Measurements from ENCODE around the gene STK4. TPM values are rescaled to one million over a fixed set of nuclear protein-coding genes. Genes with fewer than 3 reads are reported as not detected.

The STK4 gene
- total RNA-seq, 1 experiment from 2014 or later = 74.7 TPM

DNA sequence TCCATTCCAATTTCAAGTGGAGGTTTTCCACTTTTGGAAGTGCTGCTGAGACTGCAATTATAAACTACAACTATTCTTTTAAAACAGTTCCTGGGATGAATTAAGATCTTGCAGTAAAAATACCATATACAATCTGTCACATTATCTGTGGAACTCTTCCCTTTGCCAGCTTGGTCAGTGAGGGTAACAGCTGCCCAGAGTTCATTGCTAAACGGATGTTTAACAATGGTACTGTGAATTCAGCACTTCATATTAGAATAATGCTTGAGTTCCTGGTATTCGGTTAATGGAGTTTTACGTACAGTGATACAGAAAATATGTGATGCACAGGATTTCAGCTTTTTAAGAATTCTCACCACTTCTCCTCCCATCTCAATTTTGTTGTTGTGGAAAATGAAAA lies 83.1 kb downstream of the STK4 start:
- Mint-ChIP-seq H3K36me3 (ENCODE audit: insufficient read depth, unreplicated experiment) (peaks cover 13% of the 10 kb centered on the region), H3K27ac (ENCODE audit: unreplicated experiment) (no peak overlapping the region), H3K9me3 (ENCODE audit: unreplicated experiment) (no peaks in the 10 kb centered on the region), H3K4me1 (ENCODE audit: low read depth, unreplicated experiment) (no peaks in the 10 kb centered on the region), H3K4me3 (ENCODE audit: unreplicated experiment) (no peak overlapping the region), H3K27me3 (ENCODE audit: insufficient read depth, unreplicated experiment) (no peaks in the 10 kb centered on the region)
- DNase-seq = no peak
- CTCF ChIA-PET = interaction anchor here (1.0 to 1.3 kb wide), 3 partner anchors 38 to 101 kb away, joined by 3 read pairs; no protein-coding TSS in a partner anchor
- no peaks in the 10 kb centered on the region for H3K27me3 ChIP-seq (replicated peaks; ENCODE audit: control insufficient read depth, insufficient read depth, low read length)
- no peak overlapping the region for H3K4me3 ChIP-seq (ENCODE audit: low read depth, low read length)
- POLR2A ChIA-PET = no interaction called here
- TF ChIP-seq, protein P1, sequence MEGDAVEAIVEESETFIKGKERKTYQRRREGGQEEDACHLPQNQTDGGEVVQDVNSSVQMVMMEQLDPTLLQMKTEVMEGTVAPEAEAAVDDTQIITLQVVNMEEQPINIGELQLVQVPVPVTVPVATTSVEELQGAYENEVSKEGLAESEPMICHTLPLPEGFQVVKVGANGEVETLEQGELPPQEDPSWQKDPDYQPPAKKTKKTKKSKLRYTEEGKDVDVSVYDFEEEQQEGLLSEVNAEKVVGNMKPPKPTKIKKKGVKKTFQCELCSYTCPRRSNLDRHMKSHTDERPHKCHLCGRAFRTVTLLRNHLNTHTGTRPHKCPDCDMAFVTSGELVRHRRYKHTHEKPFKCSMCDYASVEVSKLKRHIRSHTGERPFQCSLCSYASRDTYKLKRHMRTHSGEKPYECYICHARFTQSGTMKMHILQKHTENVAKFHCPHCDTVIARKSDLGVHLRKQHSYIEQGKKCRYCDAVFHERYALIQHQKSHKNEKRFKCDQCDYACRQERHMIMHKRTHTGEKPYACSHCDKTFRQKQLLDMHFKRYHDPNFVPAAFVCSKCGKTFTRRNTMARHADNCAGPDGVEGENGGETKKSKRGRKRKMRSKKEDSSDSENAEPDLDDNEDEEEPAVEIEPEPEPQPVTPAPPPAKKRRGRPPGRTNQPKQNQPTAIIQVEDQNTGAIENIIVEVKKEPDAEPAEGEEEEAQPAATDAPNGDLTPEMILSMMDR (IDR thresholded peaks at IDR 0.05; ENCODE audit: insufficient read depth in 1 of 2, low read depth in 1 of 2, low read length in 1 of 2, severe bottlenecking in 1 of 2, unreplicated experiment in 1 of 2) = no peak
- intact Hi-C loops (cut with micrococcal nuclease; ENCODE audit: unreplicated experiment) = no loop called here
- no TSS peak for BruUV-seq (replicated peaks)
- H3K4me1 ChIP-seq = no peaks in the 10 kb centered on the region
- no peaks in the 10 kb centered on the region for H3K36me3 ChIP-seq (ENCODE audit: control insufficient read depth, insufficient read depth, low read length)
- no peaks in the 10 kb centered on the region for H3K9me3 ChIP-seq

DNA sequence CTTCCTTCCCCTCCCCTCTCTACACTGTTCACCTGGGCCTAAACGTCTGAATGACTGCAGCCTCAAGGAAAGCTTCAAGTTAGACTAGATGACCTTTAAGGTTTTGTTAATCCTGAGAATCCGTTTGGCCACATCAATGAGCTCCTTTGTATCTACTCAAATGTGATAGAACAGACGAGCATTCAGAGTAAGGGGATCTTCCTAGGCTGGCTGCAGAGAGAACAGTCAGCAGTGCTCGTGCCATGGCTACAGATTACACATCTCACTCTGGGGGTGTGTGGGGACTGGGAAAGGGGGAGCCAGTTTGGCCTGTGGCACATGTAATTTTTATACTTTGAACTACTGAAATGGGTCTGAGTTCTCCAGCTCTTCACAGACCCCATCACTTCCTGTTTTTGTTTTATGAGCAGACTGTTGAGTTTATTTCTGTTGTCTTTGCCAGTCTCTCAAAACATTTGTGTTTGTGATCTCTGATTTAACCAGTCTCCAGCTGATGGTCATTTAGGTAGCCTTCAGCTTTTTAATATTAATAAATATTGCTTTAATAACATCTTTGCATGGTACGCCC lies 83.7 kb downstream of the STK4 start:
- TF ChIP-seq, protein P1 (IDR thresholded peaks at IDR 0.05; ENCODE audit: insufficient read depth in 1 of 2, low read depth in 1 of 2, low read length in 1 of 2, severe bottlenecking in 1 of 2, unreplicated experiment in 1 of 2) = no peak
- H3K4me3 Mint-ChIP-seq (ENCODE audit: unreplicated experiment) = no peak overlapping the region
- H3K9me3 Mint-ChIP-seq (ENCODE audit: unreplicated experiment) = no peaks in the 10 kb centered on the region
- H3K27ac Mint-ChIP-seq (ENCODE audit: unreplicated experiment) = no peak overlapping the region
- no peak for DNase-seq
- H3K27me3 Mint-ChIP-seq (ENCODE audit: insufficient read depth, unreplicated experiment) = no peaks in the 10 kb centered on the region
- peaks cover 16% of the 10 kb centered on the region for H3K36me3 Mint-ChIP-seq (ENCODE audit: insufficient read depth, unreplicated experiment)
- Histone ChIP-seq H3K27me3 (replicated peaks; ENCODE audit: control insufficient read depth, insufficient read depth, low read length) (no peaks in the 10 kb centered on the region), H3K9me3 (no peaks in the 10 kb centered on the region), H3K4me3 (ENCODE audit: low read depth, low read length) (no peak overlapping the region), H3K36me3 (ENCODE audit: control insufficient read depth, insufficient read depth, low read length) (no peaks in the 10 kb centered on the region), H3K4me1 (no peaks in the 10 kb centered on the region)
- ChIA-PET POLR2A (no interaction called here), CTCF (interaction anchor here (1.0 to 1.3 kb wide), 5 partner anchors 39 to 101 kb away, joined by 3 read pairs; no protein-coding TSS in a partner anchor)
- no TSS peak for BruUV-seq (replicated peaks)
- H3K4me1 Mint-ChIP-seq (ENCODE audit: low read depth, unreplicated experiment) = no peaks in the 10 kb centered on the region
- intact Hi-C loops (cut with micrococcal nuclease; ENCODE audit: unreplicated experiment) = no loop called here

DNA sequence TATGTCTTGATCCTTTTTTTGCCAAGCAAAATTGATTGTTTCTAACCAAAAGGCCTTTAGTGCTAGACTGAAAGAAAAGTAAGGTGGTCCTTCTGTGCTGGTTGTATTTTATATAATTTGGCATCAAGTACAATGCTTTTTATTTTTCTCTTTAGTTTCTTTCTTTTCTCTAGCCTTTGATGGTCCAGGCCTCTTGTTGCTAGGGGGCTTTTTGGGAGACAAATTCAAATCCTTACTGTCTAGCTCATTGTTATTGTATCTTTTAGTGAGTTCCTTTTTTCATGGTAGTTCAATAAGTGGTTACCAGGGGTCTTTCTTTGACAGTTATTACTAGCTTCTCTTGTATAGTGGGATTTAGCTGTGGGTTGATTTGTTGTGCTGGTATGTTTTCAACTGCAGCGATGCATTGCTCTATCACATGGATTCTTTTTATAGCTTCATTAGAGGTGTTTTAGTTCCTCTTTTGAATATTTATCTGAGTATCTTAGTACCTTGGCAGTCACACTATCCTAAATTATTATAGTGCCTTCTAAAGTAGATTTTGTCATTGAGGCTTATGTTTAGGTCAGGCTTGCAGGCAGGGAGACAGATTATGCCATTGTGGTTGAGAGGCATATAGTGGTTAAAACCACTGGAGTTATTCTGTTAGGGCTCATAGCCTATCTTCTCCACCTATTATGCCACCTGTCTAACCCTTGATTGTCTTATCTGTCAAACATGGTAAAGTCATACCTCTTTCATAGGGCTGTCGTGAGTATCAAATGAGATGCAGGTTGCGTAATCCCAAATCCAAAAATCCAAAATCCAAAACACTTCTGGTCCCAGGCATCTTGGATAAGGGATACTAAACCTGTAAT lies 85.1 kb downstream of the STK4 start:
- Histone ChIP-seq H3K4me1 (no peaks in the 10 kb centered on the region), H3K9me3 (no peaks in the 10 kb centered on the region), H3K27me3 (replicated peaks; ENCODE audit: control insufficient read depth, insufficient read depth, low read length) (no peaks in the 10 kb centered on the region), H3K4me3 (ENCODE audit: low read depth, low read length) (no peak overlapping the region), H3K36me3 (ENCODE audit: control insufficient read depth, insufficient read depth, low read length) (no peaks in the 10 kb centered on the region)
- CTCF ChIA-PET = interaction anchor here (1.3 to 3.5 kb wide), 2 partner anchors 7 to 45 kb away, joined by 3 to 15 read pairs; no protein-coding TSS in a partner anchor
- Mint-ChIP-seq H3K27ac (ENCODE audit: unreplicated experiment) (no peak overlapping the region), H3K36me3 (ENCODE audit: insufficient read depth, unreplicated experiment) (peaks cover 20% of the 10 kb centered on the region), H3K9me3 (ENCODE audit: unreplicated experiment) (no peaks in the 10 kb centered on the region), H3K27me3 (ENCODE audit: insufficient read depth, unreplicated experiment) (no peaks in the 10 kb centered on the region), H3K4me1 (ENCODE audit: low read depth, unreplicated experiment) (no peaks in the 10 kb centered on the region), H3K4me3 (ENCODE audit: unreplicated experiment) (no peak overlapping the region)
- TF ChIP-seq, protein P1 (IDR thresholded peaks at IDR 0.05; ENCODE audit: insufficient read depth in 1 of 2, low read depth in 1 of 2, low read length in 1 of 2, severe bottlenecking in 1 of 2, unreplicated experiment in 1 of 2) = no peak
- POLR2A ChIA-PET = no interaction called here
- no peak for DNase-seq
- intact Hi-C loops (cut with micrococcal nuclease; ENCODE audit: unreplicated experiment) = no loop called here
- no TSS peak for BruUV-seq (replicated peaks)
